GM21529 (cell line): Measurements from ENCODE around the gene KCTD15.

Experiments
- ATAC-seq: cut with Tn5 transposase; IDR thresholded peaks from one replicate; pipeline ENCODE4 v1.9.1; 2021; ENCODE audit not compliant: unreplicated experiment

Gene KCTD15

GRCh38 chr19:33845498-33845897 lies 48.8 kb downstream of the KCTD15 start:
- ATAC-seq, result no peak

- no peak for ATAC-seq
Observed at GRCh38 chr19:33849551-33850147, 53.0 kb downstream of the KCTD15 start.

- ATAC-seq, result no peak
Observed at GRCh38 chr19:33859016-33859415, 62.3 kb downstream of the KCTD15 start.

- ATAC-seq, result no peak
Observed at GRCh38 chr19:33860312-33861090, 63.8 kb downstream of the KCTD15 start.

GRCh38 chr19:33861950-33862349 lies 65.3 kb downstream of the KCTD15 start:
- no peak for ATAC-seq

- no peak for ATAC-seq
Observed at GRCh38 chr19:33862981-33863380, 66.3 kb downstream of the KCTD15 start.

- no peak for ATAC-seq
Observed at GRCh38 chr19:33863436-33863835, 66.8 kb downstream of the KCTD15 start.

GRCh38 chr19:33864311-33864850 lies 67.7 kb downstream of the KCTD15 start:
- no peak for ATAC-seq

GRCh38 chr19:33865306-33865705 lies 68.6 kb downstream of the KCTD15 start:
- no peak for ATAC-seq
